GM12878 (cell line): ENCODE results near the gene MYL3. TPM values are rescaled to one million over a fixed set of nuclear protein-coding genes. Genes with fewer than 3 reads are reported as not detected.
"Not testable (repeated sequence)": the region's sequence is repeated elsewhere in the genome, so short reads cannot be mapped to it uniquely, and the experiment has no call there.

Experiments
- ATAC-seq: fragments of 200-7000 bp; cut with Tn5 transposase; 3 replicates; pipeline ENCODE4 v1.9.1; 2020; ENCODE audit warnings: mild to moderate bottlenecking, moderate library complexity
- BruUV-seq: library from RNA; stranded (reverse); fragments of 400-500 nt; replicated peaks from 2 replicates; lab custom pipeline; 2021; lab: Mats Ljungman, UMichigan
- CTCF ChIA-PET: fragments of 300-600 bp; sonication (Branson Sonifier 250); formaldehyde crosslinking; extraction: SDS; loops from one replicate; lab custom pipeline; 2021; ENCODE audit warnings: inconsistent platforms; lab: Yijun Ruan, JAX
- POLR2A ChIA-PET: fragments of 350-600 bp; formaldehyde crosslinking; extraction: SDS; loops from one replicate; lab custom pipeline; 2021; ENCODE audit warnings: inconsistent platforms; lab: Charles Lee
- RAD21 ChIA-PET: fragments of 300-600 bp; sonication (Branson Sonifier 250); formaldehyde crosslinking; loops from one replicate; lab custom pipeline; 2023; ENCODE audit warnings: antibody characterized with exemption; ENCODE audit not compliant: unreplicated experiment; lab: Charles Lee
- SMC1A ChIA-PET: fragments of 300-600 bp; sonication (Branson Sonifier 250); formaldehyde crosslinking; loops from one replicate; lab custom pipeline; 2023; ENCODE audit not compliant: unreplicated experiment, uncharacterized antibody; lab: Charles Lee
- DNase-seq: peaks from one replicate; pipeline ENCODE4 v3.0.0-alpha.2; 2011; ENCODE audit warnings: low read depth, low spot score
- FAIRE-seq: peaks from 3 replicates; lab custom pipeline; 2011; peaks lifted over from hg19 to GRCh38; lab: Jason Lieb, UNC
- H2AFZ ChIP-seq: 2 replicates; pipeline ENCODE4 v1.6.0; 2011; ENCODE audit warnings: low read depth, low read length, control low read depth; ENCODE audit not compliant: control insufficient read depth
- H3K27ac ChIP-seq: 2 replicates; pipeline ENCODE4 v1.5.1; 2011; ENCODE audit warnings: control low read depth; ENCODE audit not compliant: control insufficient read depth, insufficient read depth
- H3K27me3 ChIP-seq, 2 experiments: replicated peaks in 1 of 2; 2 replicates each; pipeline versions ENCODE4 v1.6.0 to v1.6.1; 2011; ENCODE audit warnings: low read length in 1 of 2; ENCODE audit not compliant: control insufficient read depth in 2 of 2, insufficient read depth in 2 of 2
- H3K36me3 ChIP-seq, 2 experiments: 2 replicates each; pipeline ENCODE4 v1.5.1; 2011; ENCODE audit warnings: low read length in 1 of 2; ENCODE audit not compliant: control insufficient read depth in 2 of 2, insufficient read depth in 2 of 2
- H3K4me1 ChIP-seq: 2 replicates; pipeline ENCODE4 v1.6.1; 2011; ENCODE audit warnings: mild to moderate bottlenecking, low read length, moderate library complexity, mixed read lengths; ENCODE audit not compliant: control insufficient read depth, insufficient read depth
- H3K4me2 ChIP-seq: 2 replicates; pipeline ENCODE4 v1.6.0; 2011; ENCODE audit warnings: control low read depth; ENCODE audit not compliant: control insufficient read depth, insufficient read depth
- H3K4me3 ChIP-seq: fragments of 200-600 bp; sonication (generic); 2 replicates; pipeline ENCODE4 v1.5.1; 2016
- H3K79me2 ChIP-seq: 2 replicates; pipeline ENCODE4 v1.6.0; 2011; ENCODE audit warnings: low read length; ENCODE audit not compliant: control insufficient read depth, insufficient read depth
- H3K9ac ChIP-seq: 2 replicates; pipeline ENCODE4 v1.8.0; 2011; ENCODE audit warnings: low read length, control low read depth, mixed read lengths; ENCODE audit not compliant: control insufficient read depth, insufficient read depth
- H3K9me3 ChIP-seq: replicated peaks from 3 replicates; pipeline ENCODE4 v1.5.1; 2011; ENCODE audit warnings: mild to moderate bottlenecking, low read length; ENCODE audit not compliant: control insufficient read depth, insufficient read depth
- H4K20me1 ChIP-seq: 2 replicates; pipeline ENCODE4 v1.6.0; 2011; ENCODE audit not compliant: control insufficient read depth, insufficient read depth
- POLR2A ChIP-seq: IDR thresholded peaks from 2 replicates; pipeline ENCODE4 v1.6.1; 2011; ENCODE audit warnings: low read depth, mild to moderate bottlenecking, low read length
- TAF1 ChIP-seq: IDR thresholded peaks from 2 replicates; pipeline ENCODE4 v1.6.1; 2011; ENCODE audit warnings: mild to moderate bottlenecking, low read depth, low read length, borderline replicate concordance
- WGBS: methylation state at CpG from one replicate; pipeline ENCODE4 v1.1.6; 2016; ENCODE audit warnings: low lambda C conversion rate; ENCODE audit not compliant: insufficient replicate concordance, insufficient coverage; ENCODE audit errors: missing lambda C conversion rate; 5-methylcytosine and 5-hydroxymethylcytosine counted together
- in situ Hi-C: fragments of 300-500 bp; cut with MboI; formaldehyde crosslinking; loops from 9 replicates; pipeline ENCODE4 v1.14.3; 2018; ENCODE audit warnings: mixed read lengths
- intact Hi-C: fragments of 100-400 bp; cut with micrococcal nuclease; formaldehyde crosslinking; loops from one replicate; pipeline ENCODE4 v1.14.2; 2022; ENCODE audit not compliant: unreplicated experiment
- polyA plus RNA-seq, 11 experiments: library from polyadenylated mRNA; depleted of rRNA in 4 of 11; unstranded in 6 of 11; stranded (reverse) in 5 of 11; fragments of >200 nt; fragmentation: Nextera tagmentation in 4 of 11; fragmentation: Illumina TruSeq in 1 of 11; extraction: Ambion mirVana in 4 of 11; extraction: Trizol in 1 of 11; gene quantifications; 1 replicate in 1 of 11; 2 replicates in 10 of 11; pipeline versions ENCODE4 v1.2.1 to v1.2.3, GENCODE V29; 2011 to 2016; ENCODE audit warnings: inconsistent platforms in 2 of 11, missing spikeins in 2 of 11, low read depth in 1 of 11
- total RNA-seq, 4 experiments: library from RNA; depleted of rRNA in 3 of 4; stranded (reverse); fragments of >200 nt in 3 of 4; fragmentation: Illumina TruSeq in 1 of 4; extraction: Trizol in 1 of 4; gene quantifications; 2 replicates each; pipeline versions ENCODE4 v1.2.1 to v1.2.3, GENCODE V29; 2013 to 2021

The MYL3 gene
- total and polyA plus RNA-seq, 10 of the 15 experiments (the other 5 are each of a cell fraction or from before 2014, with no cell fraction given): 0.40 TPM; not detected in 9

GRCh38 chr3:46823314-46823713 lies 39.9 kb downstream of the MYL3 start:
- H3K4me3 ChIP-seq, SMC1A ChIA-PET, H3K36me3 ChIP-seq, in situ Hi-C loops, H3K27me3 ChIP-seq, POLR2A ChIA-PET, RAD21 ChIA-PET, H3K4me1 ChIP-seq, H4K20me1 ChIP-seq, H3K27ac ChIP-seq, ATAC-seq, DNase-seq, H2AFZ ChIP-seq, H3K79me2 ChIP-seq, H3K9ac ChIP-seq, BruUV-seq, FAIRE-seq, H3K4me2 ChIP-seq, CTCF ChIA-PET, H3K9me3 ChIP-seq, intact Hi-C loops: not testable (repeated sequence)

GRCh38 chr3:46821553-46821952 lies 41.7 kb downstream of the MYL3 start:
- no peak overlapping the region for H3K4me2 ChIP-seq
- BruUV-seq: no TSS peak
- peaks cover 3% of the 10 kb centered on the region; the same call in 2 of the 3 replicates for H3K9me3 ChIP-seq
- no peak overlapping the region for H3K9ac ChIP-seq
- no peak for DNase-seq
- RAD21 ChIA-PET: no interaction called here
- ATAC-seq: no peak
- H3K27me3 ChIP-seq: no peaks in the 10 kb centered on the region
- intact Hi-C loops (no loop called here), in situ Hi-C loops (no loop called here)
- no peak overlapping the region for H3K27ac ChIP-seq
- no peak for FAIRE-seq
- no peaks in the 10 kb centered on the region for H3K36me3 ChIP-seq
- POLR2A ChIA-PET: no interaction called here
- CTCF ChIA-PET: interaction anchor here (0.7 kb wide), 1 partner anchor 88 kb away, joined by 3 read pairs; no protein-coding TSS in a partner anchor
- H4K20me1 ChIP-seq: no peaks in the 10 kb centered on the region
- no peaks in the 10 kb centered on the region for H3K79me2 ChIP-seq
- H3K4me3 ChIP-seq: no peak overlapping the region
- SMC1A ChIA-PET: interaction anchor here (0.9 to 1.6 kb wide), 2 partner anchors 24 to 27 kb away, joined by 3 to 4 read pairs; no protein-coding TSS in a partner anchor
- H2AFZ ChIP-seq: no peak overlapping the region
- WGBS: 0% methylated on average over 1 of the region's 1 CpG
- no peaks in the 10 kb centered on the region for H3K4me1 ChIP-seq
- TF ChIP-seq POLR2A (no peak), TAF1 (no peak)
